HG02981 (cell line): Measurements from ENCODE around the gene FBXL4.

Source experiments
- ATAC-seq: cut with Tn5 transposase; IDR thresholded peaks from one replicate; pipeline ENCODE4 v1.9.1; 2021; ENCODE audit warnings: mild to moderate bottlenecking, moderate library complexity; ENCODE audit not compliant: unreplicated experiment

Gene FBXL4

DNA sequence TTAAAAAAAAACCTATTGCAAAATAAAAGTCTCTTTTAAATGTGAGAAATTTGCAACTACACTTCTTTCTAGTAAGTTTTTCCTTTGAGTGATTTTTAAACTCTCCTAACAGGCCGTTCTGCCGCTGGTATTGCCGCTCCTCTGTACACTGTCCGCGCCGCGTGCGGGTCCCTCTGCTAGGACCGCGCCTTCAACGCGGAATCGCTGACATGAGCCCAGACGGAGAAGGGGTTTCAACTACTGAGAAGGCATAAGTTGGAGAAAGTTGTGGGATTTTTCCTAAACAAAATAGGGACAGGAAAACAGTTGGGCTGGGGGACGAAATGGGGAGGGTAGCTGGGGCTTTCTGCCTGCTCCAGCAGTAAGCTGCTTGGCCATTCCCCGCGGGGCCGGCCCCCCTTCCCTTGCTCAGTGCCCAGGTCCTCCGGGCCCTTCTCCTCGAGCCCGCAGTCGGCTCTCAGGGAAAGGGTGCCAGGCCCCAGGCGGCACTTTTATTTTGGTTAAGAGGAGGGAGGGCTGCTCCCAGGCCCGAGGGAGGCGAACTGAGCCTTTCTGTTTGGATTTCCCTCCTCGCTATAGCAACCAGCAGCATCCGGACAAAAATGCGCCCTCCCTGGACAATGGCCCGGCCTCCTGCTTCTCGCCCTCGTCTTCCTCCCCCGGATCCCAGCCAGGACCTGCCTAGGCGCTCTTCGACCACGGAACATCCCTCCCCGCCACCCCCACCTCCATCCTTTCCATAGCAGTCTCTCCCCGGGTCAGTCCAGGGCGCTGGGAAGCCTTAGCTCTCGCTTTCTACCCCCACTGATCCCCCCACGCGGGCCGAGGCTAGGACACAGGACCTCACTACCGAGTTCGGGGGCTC is 120.2 kb downstream of the FBXL4 start:
- no peak for ATAC-seq

DNA sequence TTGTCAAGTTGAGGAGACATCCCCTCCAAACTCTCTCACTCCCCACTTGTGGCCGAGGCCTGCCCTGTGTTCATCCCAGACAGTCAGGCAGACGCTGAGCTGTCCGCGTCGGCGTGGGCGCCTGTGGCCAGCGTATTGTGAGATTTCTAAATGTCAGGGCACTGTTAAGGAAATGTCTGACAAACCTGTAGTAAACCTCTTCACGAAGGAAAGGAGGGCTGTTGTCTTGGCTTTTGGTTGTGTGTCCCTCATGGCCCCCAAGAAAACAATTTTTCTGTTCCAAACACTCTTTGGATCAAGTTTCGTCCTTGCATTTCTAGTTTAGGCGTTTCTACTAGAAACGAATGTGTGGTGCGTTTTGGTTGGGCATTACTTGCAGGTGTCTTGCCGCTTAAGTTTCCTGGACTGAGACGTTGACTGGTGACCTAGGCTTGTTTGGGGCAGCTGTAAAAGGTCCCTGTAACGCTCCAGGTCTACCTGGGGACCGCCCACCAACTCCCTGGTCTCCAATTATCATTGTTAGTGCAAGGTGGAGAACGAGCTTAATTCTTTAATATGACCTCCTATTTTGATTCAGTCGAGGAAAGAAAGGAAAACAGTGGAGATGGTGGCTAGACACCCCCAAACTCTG is 122.0 kb downstream of the FBXL4 start:
- no peak for ATAC-seq

DNA sequence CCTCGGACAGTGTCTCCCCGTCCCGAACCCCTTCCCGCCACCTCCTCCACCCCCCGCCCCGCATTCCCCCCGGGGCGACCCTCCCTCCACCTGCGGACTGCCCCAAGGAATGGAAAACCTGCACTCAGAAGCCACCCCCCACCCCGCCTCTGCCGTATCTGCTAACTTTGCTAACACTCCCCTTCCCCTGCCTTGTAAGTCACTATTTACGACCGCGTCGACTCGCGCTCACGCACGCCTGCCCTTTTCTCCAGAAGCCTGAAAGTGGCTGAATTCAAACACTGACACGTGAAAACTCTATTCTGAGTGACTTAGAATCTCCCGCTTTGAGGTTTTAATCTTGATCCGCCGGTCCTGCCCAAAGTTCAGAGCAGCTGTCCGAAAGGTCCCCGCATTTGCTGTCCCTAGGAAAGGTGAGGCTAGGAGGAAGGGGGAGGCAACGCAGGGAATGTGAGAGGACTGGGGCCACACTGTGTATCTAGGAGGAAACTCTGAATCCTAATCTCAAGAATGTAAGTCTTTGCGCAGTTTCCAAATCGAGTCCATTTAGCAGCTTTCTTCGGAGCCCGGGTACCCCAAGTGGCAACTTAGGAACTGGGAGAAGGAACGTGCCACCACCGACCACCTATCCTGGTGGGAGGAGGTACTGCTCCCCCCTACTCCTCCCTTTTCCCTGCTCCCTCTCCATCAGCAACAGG is 122.7 kb downstream of the FBXL4 start:
- ATAC-seq = no peak

DNA sequence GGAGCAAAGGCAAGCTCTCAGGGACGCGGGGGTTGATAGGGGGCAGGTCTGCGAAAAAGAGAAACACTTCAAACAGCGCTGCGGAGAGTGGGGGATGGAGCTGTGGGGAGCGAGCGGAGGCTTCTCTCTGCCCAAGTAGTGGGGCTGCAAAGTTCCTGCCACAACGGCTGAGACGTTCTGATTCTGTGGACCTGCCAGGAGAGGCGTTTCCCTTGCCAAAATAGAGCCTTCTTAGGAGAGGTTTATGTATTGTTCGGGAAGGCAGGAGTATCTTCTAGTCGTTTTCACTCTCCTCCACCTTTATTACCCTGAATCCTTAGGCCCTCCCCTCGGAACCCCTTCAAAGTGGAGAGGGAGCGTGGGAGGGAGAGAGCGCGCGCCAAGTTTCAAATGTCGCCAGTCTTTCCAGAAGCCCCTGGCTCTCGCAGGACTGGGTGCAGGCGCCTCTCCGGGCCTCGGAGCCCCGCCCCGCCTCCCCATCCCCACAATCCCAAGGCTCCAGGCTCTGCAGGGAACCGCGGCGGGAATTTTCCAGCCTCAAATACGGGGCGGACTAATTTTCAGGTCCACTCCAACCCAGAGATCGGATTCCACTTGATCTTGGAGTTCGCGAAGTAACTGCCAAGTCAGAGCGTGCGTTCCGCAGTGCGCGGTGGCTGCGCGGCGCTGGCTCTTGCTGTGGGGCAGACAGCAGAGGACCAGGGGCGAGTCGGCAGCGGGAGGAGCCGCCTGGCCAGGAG is 123.4 kb downstream of the FBXL4 start:
- no peak for ATAC-seq

DNA sequence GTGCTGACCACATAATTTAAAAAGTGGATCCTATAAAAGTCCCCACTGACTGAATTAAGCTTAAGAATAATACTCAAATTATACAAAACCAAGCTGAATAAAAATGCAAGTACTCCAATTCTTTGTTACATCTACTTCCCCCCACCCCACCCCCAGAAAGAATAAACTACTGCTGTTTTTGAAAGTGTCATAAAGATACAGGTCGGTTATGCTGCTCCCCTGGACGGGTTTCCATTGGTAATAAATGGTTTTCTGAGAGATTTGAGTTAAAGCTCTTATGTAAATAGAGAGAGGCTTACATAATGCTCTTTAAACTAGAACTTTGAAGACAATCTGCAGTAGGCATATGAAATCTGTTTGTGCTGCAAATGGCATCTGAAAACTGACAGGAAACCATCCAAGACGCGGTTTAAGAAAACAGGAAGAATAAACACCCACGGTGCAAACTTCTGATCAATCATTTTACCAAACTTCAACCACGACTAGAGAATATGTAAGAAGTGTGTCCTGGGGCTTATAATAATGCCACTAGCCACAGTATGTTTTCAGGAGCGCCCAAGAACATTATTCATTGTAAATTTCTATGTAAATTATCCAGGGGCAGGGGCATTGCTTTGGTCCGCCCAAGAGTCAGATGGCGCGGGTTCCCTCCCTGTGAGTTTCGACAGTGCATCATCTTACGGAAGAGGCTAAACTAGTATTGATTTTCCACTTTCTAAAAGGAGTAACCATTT is 124.2 kb downstream of the FBXL4 start:
- ATAC-seq = no peak

DNA sequence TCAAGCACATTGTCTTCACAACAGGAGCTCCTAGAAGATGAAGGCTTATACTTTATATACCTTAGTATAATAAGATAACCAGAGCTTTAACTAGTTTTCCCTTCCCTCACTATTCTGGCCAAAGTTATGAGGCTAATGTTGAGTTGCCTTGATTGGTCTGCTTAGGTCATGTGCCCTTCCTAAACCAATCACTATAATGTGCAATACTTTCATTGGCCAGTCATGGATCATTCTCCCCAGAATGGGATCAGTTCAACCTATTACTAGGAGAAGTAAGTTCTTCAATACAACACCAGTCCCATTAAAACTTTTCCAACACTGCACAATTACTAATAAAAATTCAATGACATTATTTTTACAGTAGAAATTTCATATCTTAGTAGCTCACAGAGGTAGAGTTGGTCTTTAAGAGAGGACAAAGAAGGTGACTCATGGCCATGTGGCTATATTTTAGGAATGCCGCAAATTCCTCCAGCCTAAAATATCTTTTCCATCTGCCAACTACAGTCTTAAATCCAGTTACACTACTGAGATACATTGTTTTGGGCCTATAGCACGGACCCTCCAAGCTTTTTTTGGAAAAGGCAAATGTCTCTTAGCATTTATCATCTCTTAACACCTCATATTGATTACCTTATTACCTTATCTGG is 125.9 kb downstream of the FBXL4 start:
- ATAC-seq = no peak
